Stomach (tissue), 4 donors: ENCODE data around the gene SGPP1.

Experiments used
- POLR2A ChIP-seq, 4 donors: fragments of 450-650 bp; IDR thresholded peaks; one replicate each; pipeline ENCODE4 v1.6.1; 2016; ENCODE audit warnings: antibody characterized with exemption in 4 of 4, control low read depth in 2 of 4, mild to moderate bottlenecking in 1 of 4, moderate library complexity in 1 of 4
- TF ChIP-seq, protein P1 (sequence below), 7 experiments: fragments of 450-650 bp in 4 of 7; fragments of 200-600 bp in 3 of 7; sonication (generic) in 3 of 7; IDR thresholded peaks; one replicate each; pipeline ENCODE4 v1.5.1; 2016 to 2019; ENCODE audit warnings: antibody characterized with exemption in 7 of 7, control low read depth in 2 of 7, mild to moderate bottlenecking in 1 of 7

DNA sequence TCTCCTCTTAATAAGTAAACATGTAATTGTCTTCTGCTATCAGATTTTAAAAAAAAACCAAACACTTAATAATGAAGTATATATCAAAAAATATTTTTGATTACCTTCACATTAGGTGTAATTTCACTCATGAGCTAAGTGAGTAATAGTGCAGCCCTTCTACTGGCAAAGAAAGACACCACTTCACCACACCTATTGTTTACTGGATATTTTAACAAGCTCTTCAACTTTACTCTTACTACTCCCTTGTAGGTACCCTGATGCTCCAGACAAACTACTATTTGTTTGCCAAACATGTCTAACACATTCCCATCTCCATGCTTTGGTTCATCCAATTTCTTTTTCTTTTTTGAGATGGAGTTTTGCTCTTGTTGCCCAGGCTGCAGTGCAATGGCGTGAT, 49.3 kb downstream of the SGPP1 start:
- TF ChIP-seq, protein P1, sequence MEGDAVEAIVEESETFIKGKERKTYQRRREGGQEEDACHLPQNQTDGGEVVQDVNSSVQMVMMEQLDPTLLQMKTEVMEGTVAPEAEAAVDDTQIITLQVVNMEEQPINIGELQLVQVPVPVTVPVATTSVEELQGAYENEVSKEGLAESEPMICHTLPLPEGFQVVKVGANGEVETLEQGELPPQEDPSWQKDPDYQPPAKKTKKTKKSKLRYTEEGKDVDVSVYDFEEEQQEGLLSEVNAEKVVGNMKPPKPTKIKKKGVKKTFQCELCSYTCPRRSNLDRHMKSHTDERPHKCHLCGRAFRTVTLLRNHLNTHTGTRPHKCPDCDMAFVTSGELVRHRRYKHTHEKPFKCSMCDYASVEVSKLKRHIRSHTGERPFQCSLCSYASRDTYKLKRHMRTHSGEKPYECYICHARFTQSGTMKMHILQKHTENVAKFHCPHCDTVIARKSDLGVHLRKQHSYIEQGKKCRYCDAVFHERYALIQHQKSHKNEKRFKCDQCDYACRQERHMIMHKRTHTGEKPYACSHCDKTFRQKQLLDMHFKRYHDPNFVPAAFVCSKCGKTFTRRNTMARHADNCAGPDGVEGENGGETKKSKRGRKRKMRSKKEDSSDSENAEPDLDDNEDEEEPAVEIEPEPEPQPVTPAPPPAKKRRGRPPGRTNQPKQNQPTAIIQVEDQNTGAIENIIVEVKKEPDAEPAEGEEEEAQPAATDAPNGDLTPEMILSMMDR (IDR thresholded peaks at IDR 0.05) = no peak
- TF ChIP-seq POLR2A (IDR thresholded peaks at IDR 0.05) = no peak
